Measurements from ENCODE around the gene VKORC1. TPM values are rescaled to one million over a fixed set of nuclear protein-coding genes. Genes with fewer than 3 reads are reported as not detected.

VKORC1 gene
- total RNA-seq, 1 experiment from 2014 or later = 86.8 TPM

DNA sequence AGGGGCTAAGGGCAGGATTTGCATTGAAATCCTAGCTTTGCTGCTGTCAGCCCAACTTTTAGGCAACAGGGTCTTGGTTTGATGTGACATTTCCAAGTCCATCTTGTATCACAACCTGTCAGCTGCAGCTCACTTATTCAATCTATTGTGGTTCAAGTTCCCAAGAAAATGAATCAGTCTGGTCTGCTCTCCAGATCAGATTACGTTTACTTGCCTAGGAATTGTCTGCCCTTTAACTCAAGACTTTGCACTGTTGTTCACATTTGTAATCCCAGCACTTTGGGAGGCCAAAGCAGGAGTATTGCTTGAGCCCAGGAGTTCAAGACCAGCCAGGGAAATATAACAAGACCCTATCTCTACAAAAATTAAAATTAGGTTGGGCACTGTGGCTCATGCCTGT lies 51.2 kb downstream of the VKORC1 start:
- TF ChIP-seq, protein P1, sequence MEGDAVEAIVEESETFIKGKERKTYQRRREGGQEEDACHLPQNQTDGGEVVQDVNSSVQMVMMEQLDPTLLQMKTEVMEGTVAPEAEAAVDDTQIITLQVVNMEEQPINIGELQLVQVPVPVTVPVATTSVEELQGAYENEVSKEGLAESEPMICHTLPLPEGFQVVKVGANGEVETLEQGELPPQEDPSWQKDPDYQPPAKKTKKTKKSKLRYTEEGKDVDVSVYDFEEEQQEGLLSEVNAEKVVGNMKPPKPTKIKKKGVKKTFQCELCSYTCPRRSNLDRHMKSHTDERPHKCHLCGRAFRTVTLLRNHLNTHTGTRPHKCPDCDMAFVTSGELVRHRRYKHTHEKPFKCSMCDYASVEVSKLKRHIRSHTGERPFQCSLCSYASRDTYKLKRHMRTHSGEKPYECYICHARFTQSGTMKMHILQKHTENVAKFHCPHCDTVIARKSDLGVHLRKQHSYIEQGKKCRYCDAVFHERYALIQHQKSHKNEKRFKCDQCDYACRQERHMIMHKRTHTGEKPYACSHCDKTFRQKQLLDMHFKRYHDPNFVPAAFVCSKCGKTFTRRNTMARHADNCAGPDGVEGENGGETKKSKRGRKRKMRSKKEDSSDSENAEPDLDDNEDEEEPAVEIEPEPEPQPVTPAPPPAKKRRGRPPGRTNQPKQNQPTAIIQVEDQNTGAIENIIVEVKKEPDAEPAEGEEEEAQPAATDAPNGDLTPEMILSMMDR (IDR thresholded peaks at IDR 0.05; ENCODE audit: unreplicated experiment) = no peak
- no peak for DNase-seq
- no peak overlapping the region for H3K27ac Mint-ChIP-seq (ENCODE audit: unreplicated experiment)
- no peaks in the 10 kb centered on the region for H3K4me1 Mint-ChIP-seq (ENCODE audit: low read depth, unreplicated experiment)
- H3K9me3 Mint-ChIP-seq (ENCODE audit: low read depth, unreplicated experiment) = peaks cover 3% of the 10 kb centered on the region
- no TSS peak for BruUV-seq (replicated peaks)
- intact Hi-C loops (cut with micrococcal nuclease; ENCODE audit: unreplicated experiment) = no loop called here
- H3K27me3 Mint-ChIP-seq (ENCODE audit: unreplicated experiment) = no peaks in the 10 kb centered on the region
- peaks cover 18% of the 10 kb centered on the region for H3K36me3 Mint-ChIP-seq (ENCODE audit: insufficient read depth, unreplicated experiment)
- no peak overlapping the region for H3K4me3 Mint-ChIP-seq (ENCODE audit: low read depth, unreplicated experiment)
- CTCF ChIA-PET = no interaction called here

DNA sequence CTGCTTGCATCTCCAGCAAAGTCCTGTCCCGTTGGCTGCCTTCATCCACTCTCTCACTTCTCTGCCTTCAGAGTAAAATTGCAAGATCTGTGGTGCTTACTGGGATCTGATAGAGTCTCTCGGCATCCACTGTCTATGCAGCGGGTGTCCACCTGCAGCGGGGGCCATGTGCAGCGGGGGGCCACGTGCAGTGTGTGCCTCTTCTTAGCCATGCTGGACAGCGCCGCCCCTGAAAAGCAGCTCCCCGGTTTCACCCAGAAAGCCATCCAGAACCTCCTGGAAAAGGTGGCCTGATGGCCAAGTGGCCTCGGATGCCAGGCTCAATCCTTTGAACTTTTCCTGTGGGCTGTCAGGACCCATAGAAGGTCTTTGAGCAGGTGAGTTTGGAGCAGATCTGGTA lies 51.7 kb downstream of the VKORC1 start:
- BruUV-seq (replicated peaks) = no TSS peak
- Mint-ChIP-seq H3K36me3 (ENCODE audit: insufficient read depth, unreplicated experiment) (peaks cover 20% of the 10 kb centered on the region), H3K9me3 (ENCODE audit: low read depth, unreplicated experiment) (peaks cover 3% of the 10 kb centered on the region), H3K27me3 (ENCODE audit: unreplicated experiment) (no peaks in the 10 kb centered on the region), H3K4me3 (ENCODE audit: low read depth, unreplicated experiment) (no peak overlapping the region), H3K4me1 (ENCODE audit: low read depth, unreplicated experiment) (no peaks in the 10 kb centered on the region), H3K27ac (ENCODE audit: unreplicated experiment) (no peak overlapping the region)
- no peak for DNase-seq
- intact Hi-C loops (cut with micrococcal nuclease; ENCODE audit: unreplicated experiment) = no loop called here
- CTCF ChIA-PET = no interaction called here
- TF ChIP-seq, protein P1 (IDR thresholded peaks at IDR 0.05; ENCODE audit: unreplicated experiment) = no peak

Other genes starting within 250 kb of the VKORC1 start
- 22.5 and 26.6 TPM in 2 replicates for gene BCL7C, start 200.7 kb downstream of the VKORC1 start, total RNA-seq (2022)
- gene CTF1, start 198.2 kb downstream of the VKORC1 start, total RNA-seq (2022) = 1.9 and 2.3 TPM in 2 replicates
- 43.2 and 45.7 TPM in 2 replicates for gene FBXL19, start 171.2 kb downstream of the VKORC1 start, total RNA-seq (2022)
- 14.7 and 15.4 TPM in 2 replicates for gene ORAI3, start 145.7 kb downstream of the VKORC1 start, total RNA-seq (2022)
- gene SETD1A, start 137.0 kb downstream of the VKORC1 start, total RNA-seq (2022) = 28.8 and 30.5 TPM in 2 replicates
- 25.3 and 29.2 TPM in 2 replicates for gene HSD3B7, start 109.6 kb downstream of the VKORC1 start, total RNA-seq (2022)
- gene STX1B, start 84.2 kb downstream of the VKORC1 start, total RNA-seq (2022) = 0.61 and 1.3 TPM in 2 replicates
- 100 and 104 TPM in 2 replicates for gene STX4, start 61.2 kb downstream of the VKORC1 start, total RNA-seq (2022)
- 12.5 and 13.0 TPM in 2 replicates for gene ZNF668, start 20.6 kb downstream of the VKORC1 start, total RNA-seq (2022)
- 34.4 and 34.9 TPM in 2 replicates for gene ZNF646, start 20.4 kb downstream of the VKORC1 start, total RNA-seq (2022)
- 4.6 and 7.0 TPM in 2 replicates for gene PRSS53, start 5.9 kb downstream of the VKORC1 start, total RNA-seq (2022)
- gene BCKDK, start 13.6 kb upstream of the VKORC1 start, total RNA-seq (2022) = 49.3 and 52.0 TPM in 2 replicates
- 66.6 and 69.9 TPM in 2 replicates for gene KAT8, start 22.9 kb upstream of the VKORC1 start, total RNA-seq (2022)
- gene PRSS8, start 40.9 kb upstream of the VKORC1 start, total RNA-seq (2022) = 108 and 138 TPM in 2 replicates
- 1.6 TPM in 2 replicates for gene PRSS36, start 55.3 kb upstream of the VKORC1 start, total RNA-seq (2022)
- gene FUS, start 85.3 kb upstream of the VKORC1 start, total RNA-seq (2022) = 550 and 629 TPM in 2 replicates
- 24.3 and 30.9 TPM in 2 replicates for gene PYCARD, start 108.0 kb upstream of the VKORC1 start, total RNA-seq (2022)
- not detected in 2 replicates for gene TRIM72, start 119.3 kb upstream of the VKORC1 start, total RNA-seq (2022)
- not detected in 2 replicates for gene PYDC1, start 122.3 kb upstream of the VKORC1 start, total RNA-seq (2022)
- gene ITGAM, start 165.2 kb upstream of the VKORC1 start, total RNA-seq (2022) = 2.1 and 3.1 TPM in 2 replicates